Stimulated activated CD4-positive, alpha-beta T cell treated with anti-CD3 and anti-CD28 coated beads, Interleukin-1b, Interleukin-23, amount 100 ng/mL, for 1 hour (primary cell): ENCODE data around the gene SRGAP3.
"Not testable (repeated sequence)": the region's sequence is repeated elsewhere in the genome, so short reads cannot be mapped to it uniquely, and the experiment has no call there.

Experiments
- DNase-seq, 2 donors: peaks; one replicate each; pipeline ENCODE4 v3.0.0-alpha.2; 2020; ENCODE audit warnings: low read depth in 2 of 2

The SRGAP3 gene

DNA sequence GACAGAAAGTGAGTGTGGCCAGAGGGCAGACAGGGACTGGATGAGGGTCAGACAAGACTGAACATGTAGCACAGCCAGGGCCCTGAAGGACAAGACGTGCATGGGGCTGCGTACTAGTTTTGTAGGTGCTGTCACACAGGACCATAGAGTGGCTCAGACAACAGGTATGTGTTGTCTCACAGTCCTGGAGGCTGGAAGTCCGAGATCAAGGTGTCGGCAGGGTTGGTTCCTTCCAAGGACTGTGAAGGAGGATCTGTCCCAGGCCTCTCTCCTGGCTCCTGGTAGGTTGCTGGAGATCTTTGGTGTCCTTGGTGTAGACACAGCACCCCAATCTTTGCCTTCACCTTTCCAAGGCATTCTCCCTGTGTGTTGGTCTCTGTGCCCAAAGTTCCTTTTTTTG, 136.4 kb downstream of the SRGAP3 start:
- no peak for DNase-seq

DNA sequence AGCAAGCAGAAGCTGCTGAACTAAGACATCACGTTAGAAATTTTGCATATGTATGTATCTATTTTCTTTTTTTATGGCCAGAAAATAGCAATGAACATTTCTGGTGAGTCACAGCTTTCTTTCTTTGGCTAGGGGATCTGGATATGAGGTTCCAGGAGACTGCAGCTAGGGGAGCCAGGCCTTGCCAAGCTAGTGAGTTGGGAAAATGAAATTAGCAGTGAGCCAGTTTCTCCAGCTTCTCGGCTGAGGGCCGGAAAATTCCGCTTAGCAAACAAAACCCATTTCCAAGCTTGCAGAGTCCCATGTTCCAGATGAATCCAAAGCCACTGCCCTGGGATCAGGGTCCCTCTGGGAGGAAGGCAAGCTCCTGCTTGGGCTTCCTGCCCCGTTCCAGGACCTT, 137.6 kb downstream of the SRGAP3 start:
- DNase-seq, result no peak

DNA sequence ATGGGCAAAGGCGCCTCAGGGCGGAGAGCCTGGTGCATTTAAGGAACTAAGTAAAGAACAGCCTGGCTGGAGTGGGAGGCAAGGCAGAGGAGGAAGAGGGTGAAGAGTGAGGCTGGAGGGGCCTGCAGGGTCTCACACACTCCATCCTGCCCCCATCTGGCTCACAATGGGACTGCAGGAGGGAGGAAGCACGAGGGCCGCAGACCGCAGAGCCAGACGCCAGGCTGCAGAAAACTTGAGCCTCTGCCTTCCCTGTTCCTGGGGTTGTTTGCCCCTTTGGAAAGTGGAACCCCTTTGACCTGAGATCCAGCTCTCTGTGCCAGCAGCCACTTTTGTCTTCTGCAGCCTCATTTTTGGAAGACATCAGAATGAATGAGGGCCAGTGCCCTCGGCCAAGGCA, 138.0 kb downstream of the SRGAP3 start:
- DNase-seq, result no peak

DNA sequence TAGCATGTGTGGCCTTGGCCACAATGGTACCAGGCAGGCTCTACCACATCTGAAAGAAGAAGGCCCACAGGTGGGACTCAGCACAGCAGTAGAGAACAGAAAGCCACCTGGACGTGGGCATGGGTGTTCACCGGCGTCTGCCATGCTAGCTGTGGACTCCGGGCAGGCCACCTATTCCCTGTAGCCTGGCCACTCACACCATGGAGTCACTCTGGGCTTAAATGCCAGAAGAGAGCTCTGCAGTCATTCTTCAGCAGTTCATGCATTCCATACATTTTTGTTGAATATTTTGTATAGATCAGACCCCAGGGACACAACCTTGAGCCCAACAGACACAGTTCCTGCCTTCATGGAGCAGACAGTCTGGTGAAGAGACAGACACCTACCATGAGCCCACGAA, 138.6 kb downstream of the SRGAP3 start:
- no peak for DNase-seq

DNA sequence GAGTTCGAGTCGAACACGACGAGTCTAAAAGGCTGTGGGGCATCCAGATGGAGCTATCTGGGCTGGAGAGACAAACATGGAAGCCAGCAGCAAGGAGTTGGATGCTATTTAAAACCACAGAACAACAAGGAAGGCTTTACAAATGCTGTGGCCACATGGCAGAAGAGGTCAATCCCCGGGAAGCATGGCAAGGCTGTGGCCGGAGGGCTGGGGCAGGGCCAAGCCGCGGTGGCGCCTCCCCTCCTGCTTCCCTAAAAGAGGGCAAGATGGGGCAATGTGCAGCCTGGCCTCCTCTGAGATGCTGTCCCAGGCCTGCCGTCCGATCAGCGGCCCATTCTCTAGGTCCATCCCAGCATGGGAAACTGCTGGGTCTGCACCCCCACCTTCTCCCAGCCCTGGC, 139.1 kb downstream of the SRGAP3 start:
- no peak for DNase-seq

DNA sequence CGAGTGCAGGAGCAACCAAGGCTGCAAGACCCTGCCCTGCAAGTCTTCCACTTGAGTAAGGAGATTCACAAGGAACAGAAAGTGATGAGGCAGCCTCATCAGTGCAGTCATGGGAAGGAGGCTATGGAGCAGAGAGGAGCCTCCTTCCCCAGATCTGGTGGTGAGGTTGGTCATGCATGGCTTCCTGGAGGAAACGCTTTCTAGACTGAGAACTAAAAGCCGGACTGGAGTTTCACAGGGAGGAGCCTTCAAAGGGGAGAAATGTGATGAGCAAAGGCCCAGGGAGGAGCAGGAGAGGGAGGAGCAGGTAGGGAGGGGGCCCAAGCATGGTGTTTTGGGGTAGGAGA, 139.9 kb downstream of the SRGAP3 start:
- DNase-seq, result no peak

DNA sequence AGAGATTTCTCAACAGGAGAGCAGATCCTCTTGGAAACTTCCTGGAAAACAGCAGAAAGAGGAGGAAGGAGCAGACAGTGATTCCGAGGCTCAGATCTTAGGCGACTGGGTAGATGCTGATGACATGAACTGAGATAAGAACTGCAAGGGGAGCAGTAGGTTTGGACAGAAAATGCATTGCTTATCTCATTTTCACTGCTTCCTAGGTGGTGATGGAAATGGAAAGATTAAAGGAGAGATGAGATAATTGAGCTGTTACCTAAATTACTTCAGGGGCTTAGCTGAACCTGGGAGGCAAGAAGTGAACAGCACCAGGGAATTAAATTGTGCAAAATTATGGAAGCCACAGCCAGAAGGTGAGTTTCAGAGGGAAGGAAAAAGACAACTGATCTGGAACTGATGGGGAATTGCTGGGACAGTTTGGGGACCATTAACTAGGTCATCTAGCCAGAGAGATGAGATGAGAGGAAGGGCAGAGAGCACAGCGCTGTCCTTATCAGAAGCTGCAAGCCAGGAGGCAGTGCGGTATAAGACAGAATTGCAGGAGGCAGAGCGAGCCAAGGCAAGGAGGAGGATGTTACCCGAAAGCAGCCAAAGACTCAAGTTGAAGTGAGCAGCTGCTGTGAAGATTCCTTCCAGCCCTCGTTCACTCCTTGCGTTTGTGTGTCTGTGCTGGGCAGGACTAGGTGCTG, 140.4 kb downstream of the SRGAP3 start:
- no peak for DNase-seq

DNA sequence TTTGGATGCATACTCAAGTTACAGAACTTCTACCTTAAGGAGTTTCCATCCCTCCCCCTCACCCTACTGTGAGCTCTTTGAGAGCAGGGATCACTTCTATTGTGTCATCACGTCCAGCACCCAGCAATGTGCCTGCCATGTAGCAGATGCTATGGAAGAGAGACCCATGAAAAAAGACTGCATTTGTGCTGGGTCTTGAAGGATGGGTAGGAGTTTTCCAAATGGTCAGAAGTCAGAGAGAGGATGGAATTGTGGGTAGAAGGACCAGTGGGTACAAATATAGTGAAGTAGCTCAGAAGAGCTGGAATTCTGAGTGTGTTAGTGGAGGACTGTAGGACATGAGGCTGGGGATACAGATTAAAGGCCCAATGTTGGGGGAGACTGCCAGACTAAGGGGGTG, 141.7 kb downstream of the SRGAP3 start:
- DNase-seq, result no peak

DNA sequence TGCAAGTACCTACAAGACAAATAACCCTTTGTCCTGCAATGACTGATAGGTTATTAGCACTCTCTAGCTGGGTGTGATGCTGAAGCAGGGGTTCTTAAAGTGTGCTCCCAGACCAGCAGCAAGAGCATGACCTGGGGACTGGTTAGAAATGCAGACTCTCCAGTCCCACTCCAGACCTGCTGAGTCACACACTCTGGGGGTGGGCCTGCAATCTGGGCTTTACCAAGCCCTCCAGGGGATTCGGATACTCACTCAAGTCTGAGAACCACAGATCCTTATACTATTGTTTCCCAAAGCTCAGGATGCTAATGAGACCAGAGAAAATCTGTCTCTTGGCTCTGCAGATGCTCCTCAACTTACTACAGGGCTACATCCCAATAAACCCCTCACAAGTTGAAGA, 144.0 kb downstream of the SRGAP3 start:
- DNase-seq, result no peak

DNA sequence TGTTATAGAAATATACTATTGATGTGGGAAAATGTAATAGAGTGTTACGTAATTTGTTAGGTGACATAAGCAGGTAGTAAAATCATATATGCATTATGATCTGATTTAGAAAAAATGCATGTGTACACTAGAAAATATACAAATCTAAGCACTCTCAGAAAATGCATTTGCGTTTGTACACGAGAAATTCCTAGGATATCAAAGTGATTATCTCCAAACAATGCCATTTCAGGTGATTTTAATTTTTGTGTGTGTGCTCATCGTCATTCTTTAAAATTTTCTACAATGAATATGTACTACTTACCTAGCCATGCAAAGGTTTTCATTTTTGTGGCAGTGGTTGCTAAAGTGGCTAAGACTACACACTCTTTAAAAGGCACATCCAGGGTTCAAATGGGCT, 145.3 kb downstream of the SRGAP3 start:
- no peak for DNase-seq

DNA sequence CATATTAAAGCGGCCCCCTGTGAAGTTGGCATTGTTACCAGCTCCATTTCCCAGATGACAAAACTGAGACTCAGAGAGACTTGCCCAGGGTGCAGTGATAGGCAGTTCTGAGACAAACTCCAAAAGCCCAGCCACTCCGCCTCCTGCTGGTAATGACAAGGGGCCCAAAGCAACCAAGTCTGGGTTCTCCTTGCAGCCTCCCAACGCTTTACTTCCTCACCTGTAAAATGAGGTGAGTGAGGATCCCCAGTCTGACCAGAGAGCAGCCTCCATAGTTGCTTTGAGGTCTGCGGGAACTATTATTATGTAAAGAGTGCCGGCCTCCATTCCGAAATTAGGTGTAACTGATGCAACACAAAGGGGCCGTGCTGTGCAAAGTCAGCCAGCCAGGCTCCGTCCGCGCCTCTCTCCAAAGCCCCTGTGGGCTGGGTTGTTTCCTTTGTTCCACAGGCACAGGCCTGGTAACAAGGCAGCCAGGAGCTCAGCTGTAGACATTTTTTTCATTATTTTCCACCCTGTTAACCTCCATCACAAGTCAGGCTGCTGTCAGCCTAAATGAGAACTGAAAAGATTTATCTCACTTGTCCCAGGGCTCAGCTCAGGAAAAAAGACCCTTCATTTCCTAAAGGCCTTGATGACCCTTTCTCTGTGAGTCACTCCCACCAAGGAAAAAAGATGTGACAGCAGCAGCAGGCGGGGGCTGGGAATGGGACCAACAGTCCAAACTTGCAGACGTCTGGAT, 147.0 kb downstream of the SRGAP3 start:
- DNase-seq, result no peak

DNA sequence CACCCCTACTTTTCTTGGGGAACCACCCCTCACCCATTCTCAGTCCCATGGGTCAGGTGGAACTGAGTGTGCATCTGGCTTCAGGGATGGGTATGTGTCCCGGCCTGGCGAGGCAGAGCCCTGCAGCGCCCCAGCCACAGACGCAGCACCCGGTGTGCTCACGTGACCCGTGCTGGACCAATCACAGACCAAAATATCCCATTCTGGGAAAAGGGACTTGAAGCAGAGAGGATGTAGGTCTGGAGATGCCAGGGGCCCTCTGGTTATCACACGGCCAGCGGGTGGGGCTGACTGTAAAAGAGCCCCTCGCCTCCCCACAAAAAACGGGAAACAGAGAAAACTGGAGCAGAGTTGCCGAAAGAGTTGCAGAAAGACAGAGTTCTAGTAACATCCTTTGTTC, 148.2 kb downstream of the SRGAP3 start:
- DNase-seq, result no peak

DNA sequence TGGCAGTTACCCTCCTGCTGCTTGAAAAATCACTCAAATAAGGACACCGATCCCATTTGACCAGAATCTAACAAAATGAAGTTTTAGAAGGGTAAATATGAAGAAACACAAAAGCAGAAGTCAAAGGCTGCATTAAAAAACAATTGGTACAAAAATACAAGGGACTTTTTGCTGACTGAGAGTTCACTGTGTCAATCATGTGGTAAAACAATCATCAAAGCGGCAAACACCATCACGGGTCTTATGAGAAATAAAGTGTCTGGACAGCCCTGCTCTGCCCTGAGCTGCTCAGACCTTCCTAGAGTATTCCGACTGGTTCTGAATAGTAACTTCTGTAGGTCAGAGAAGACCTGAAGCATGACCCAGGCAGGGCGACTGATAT, 148.9 kb downstream of the SRGAP3 start:
- DNase-seq, result no peak

DNA sequence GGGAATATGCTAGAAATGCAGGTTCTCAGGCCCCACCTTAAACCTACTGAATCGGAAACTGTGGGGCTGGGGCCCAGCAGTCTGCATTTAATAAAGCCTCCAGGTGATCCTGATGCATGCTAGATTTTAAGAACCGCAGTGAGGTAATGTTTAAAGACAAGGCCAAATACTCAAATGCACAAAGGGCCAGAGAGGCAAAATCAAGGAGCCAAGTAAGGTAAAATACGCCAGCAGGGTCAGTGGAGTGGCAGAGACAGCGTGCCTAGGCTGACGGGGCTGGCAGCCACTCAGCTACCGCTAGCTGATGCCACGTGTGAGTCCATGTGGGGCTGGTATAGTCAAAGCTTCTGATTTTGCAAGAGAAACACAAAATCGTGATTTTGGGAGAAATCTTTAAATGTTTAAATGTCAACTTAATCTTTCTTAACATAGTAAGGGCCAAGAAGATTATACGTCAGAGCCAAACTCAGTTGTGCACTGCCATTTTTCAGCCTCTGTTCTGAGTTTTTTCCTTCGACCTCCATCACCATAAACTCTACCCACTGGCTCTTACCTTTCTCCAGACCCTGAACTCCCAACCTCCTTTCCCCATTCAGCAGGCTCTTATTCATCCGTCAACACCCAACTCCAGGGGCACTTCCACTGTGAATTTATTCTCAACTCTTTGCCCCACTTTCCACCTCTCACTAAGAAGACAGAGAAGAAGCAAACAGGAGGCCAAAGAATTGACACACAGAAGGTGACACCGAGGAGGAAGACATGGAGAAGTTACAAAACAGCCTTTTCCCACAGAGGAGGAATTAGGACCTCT, 149.5 kb downstream of the SRGAP3 start:
- no peak for DNase-seq

DNA sequence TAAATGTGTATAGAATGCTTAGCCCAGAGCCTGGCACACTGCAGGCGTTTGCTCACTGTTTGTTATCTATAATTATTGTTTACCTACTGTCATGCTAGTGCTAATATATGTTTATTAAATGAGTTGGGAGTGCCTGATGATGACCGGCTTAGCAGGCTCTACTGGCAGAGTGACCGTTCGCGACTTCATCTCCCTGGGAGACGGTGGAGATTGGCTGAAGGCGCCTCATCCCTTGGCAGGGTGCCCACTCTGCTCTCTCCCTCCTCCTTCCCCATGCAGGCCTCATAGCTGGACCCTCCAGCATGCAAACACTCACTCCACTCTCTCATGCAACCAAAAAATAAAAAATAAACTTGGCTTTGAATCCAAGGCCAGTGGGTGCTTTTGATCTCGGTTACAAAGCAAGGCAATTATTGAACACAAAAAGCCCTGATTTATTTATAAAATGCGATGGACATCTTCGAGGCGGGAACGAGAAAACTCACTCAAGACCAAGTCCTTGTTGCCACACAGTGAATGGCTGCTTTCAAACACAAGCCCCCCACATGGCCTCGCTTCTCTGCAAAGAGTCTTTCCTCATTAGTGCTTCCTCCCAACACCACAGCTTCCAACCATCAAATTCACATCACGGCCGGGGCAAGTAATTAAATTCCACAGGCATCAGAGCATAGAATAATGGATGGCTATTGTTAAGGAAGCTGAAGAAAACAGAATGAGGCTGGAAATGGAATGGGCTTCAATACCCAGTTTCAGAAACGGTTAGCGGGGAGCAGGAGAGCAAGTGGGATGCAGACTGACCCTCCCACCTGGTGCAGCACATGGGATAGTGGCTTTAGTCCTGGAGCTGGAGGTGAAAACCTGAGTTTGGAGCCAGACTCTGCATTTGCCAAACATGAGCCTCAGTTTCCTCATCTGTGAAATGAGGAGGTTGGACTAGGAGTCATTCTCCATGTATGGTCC, 150.4 kb downstream of the SRGAP3 start:
- no peak for DNase-seq

DNA sequence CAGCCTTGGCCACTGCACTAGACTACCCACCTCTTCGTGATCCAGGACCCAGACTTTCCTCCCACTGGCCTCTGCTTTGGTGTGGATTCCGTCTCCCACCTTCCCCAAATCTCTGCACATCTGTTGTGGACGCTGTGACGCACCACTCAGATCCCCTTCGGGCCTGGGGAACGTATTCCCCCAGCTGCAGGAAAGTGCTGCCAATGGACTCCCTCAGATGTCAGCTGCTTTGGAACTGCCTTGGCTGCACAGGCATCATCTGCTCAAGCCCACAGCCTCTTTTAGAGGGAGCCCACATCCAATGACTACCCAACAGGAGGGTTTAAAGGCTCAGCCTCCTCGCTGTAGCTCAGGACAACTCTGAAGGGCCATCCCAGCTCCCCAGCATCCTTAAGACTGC, 152.0 kb downstream of the SRGAP3 start:
- no peak for DNase-seq

DNA sequence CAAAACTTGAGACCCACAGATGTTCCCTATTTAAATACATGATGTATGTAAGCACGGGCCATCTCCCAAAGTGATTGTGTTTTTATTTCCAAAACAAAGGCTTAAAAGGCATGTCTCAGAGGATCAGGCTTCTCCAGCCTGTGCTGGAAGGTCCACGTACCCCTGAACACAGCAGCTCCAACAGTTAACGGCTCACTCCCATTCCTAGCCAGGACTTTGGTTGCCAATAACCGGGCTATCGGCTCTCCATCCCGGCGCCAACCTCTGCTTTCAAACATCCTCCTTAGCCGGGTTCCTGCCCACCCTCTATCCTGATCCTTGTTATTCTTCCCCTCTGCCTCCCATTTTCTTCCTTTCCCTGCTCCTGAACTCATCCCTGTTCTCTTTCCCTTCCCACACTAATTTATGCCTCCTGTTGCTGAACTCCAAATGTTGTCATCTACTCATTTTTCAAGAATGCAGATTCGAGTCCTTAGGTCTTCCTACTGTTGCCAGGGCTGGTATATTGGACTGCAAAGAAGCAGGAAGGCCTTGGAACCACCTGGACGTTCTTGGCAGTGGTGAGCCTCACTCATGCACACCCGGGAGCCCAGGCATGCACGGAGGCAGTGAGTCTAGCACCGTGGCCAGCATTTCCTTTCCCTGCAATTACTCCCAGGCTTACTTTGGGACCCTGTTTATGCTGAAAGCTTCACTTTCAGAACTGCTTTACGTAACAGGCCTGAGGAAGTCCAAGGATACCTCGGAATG, 157.8 kb downstream of the SRGAP3 start:
- no peak for DNase-seq

DNA sequence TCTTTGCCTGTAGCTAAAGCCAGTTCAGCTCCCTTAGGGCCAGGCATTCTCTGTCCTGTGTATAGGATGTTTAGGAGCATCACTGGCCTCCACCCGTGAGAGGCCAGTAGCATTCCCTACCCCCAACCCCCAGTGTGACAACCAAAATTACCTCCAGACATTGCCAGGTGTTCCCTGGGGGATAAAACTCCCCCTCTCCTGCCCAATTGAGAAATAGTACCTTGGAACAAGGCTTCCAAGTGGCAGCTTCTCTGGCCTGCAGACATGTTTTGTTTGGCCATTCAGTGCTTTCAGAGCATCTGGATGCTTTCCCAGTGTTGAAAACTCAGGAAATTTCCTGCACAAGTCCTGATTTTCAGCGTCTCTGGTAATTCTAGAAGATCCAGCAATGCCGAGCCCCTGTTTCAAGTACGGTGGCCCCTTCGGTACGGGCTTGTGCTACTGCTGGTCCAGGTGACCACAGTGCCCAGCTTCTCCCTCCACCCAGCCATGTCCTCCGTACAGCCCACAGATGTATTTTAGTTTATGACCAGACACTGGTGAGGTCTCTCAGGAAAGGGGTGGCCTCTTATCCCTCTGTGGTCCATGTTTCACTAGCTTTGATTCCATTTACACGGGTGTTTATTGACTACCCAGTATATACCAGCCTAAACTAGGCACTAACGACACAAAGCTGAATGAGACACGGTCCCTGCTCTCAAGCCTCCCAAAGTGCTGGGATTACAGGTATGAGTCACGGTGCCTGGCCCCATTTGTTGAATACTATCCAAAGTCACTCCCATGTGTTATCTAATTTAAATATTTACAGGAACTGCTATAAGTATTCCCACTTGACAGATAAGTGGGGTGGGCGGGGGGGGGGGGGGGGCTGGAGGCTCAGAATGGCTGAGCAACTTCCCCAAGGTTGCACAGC, 160.7 kb downstream of the SRGAP3 start:
- no peak for DNase-seq

DNA sequence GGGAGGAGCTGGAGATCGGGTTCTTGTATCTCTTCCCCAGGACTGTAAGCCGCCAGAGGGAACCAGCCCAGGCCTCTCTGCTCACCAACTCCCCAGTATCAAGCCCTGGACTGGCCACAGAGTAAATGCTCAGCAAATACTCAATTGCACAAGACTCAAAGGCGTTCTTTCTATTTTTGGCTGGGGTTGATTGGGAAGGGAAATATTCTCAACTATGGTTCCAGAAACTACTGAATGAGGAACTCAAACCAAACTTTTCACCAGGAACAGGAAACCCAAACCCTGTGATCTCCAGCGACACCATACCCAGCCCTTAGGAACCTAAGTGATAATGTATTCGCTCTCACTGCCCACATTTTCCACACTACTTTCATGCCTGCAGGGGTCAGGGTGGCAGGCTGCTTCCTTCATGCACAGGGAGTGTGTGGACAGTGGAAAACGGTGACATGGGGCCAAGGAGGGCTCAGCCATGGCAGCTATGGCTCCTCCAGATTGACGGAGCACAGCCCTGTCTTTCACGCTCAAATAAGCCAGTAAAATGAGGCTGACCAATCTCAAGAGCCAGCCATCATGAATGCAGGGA, 161.5 kb downstream of the SRGAP3 start:
- no peak for DNase-seq

DNA sequence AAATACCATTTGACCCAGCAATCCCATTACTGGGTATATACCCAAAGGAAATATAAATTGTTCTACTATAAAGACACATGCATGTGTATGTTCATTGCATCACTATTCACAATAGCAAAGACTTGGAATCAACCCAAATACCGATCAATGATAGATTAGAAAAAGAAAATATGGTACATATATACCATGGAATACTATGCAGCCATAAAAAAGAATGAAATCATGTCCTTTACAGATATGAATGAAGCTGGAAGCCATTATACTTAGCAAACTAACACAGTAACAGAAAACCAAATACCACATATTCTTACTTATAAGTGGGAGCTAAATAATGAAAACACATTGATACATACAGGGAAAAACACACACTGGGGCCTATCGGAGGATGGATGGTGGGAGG, 164.0 kb downstream of the SRGAP3 start:
- not testable (repeated sequence) for DNase-seq
